ENCODE data around the gene ST3GAL3. TPM values are rescaled to one million over a fixed set of nuclear protein-coding genes. Genes with fewer than 3 reads are reported as not detected.

ST3GAL3 gene
- total RNA-seq, 2 donors from 2014 or later: 26.3 to 36.0 TPM

- DNase-seq (ENCODE audit: low spot score): no peak
- Histone ChIP-seq H3K36me3 (peaks cover 49% of the 10 kb centered on the region), H3K27me3 (replicated peaks; ENCODE audit: insufficient read depth) (no peaks in the 10 kb centered on the region), H3K4me3 (no peak overlapping the region), H3K27ac (no peak overlapping the region), H3K9me3 (no peaks in the 10 kb centered on the region), H3K4me1 (ENCODE audit: control insufficient read depth in 1 of 2, low read depth in 2 of 2) (no peaks in the 10 kb centered on the region)
- no peak for TF ChIP-seq CTCF (IDR thresholded peaks at IDR 0.05)
- ATAC-seq (ENCODE audit: insufficient number of reproducible peaks, low FRiP score, low read depth): no peak
Measured at GRCh38 chr1:43673261-43673660, 34.1 kb upstream of the ST3GAL3 start.

GRCh38 chr1:43678940-43679339 is 28.4 kb upstream of the ST3GAL3 start:
- H3K36me3 ChIP-seq: peaks cover 32% of the 10 kb centered on the region
- no peak overlapping the region for H3K4me3 ChIP-seq
- no peak for ATAC-seq (ENCODE audit: insufficient number of reproducible peaks, low FRiP score, low read depth)
- no peaks in the 10 kb centered on the region for H3K4me1 ChIP-seq (ENCODE audit: control insufficient read depth in 1 of 2, low read depth in 2 of 2)
- no peak for TF ChIP-seq CTCF (IDR thresholded peaks at IDR 0.05)
- no peaks in the 10 kb centered on the region for H3K9me3 ChIP-seq
- H3K27ac ChIP-seq: no peak overlapping the region
- no peaks in the 10 kb centered on the region for H3K27me3 ChIP-seq (replicated peaks; ENCODE audit: insufficient read depth)
- no peak for DNase-seq (ENCODE audit: low spot score)

GRCh38 chr1:43683560-43683959 is 23.8 kb upstream of the ST3GAL3 start:
- DNase-seq (ENCODE audit: low spot score): no peak
- no peaks in the 10 kb centered on the region for H3K27me3 ChIP-seq (replicated peaks; ENCODE audit: insufficient read depth)
- H3K4me3 ChIP-seq: no peak overlapping the region
- ATAC-seq (ENCODE audit: insufficient number of reproducible peaks, low FRiP score, low read depth): no peak
- H3K4me1 ChIP-seq (ENCODE audit: control insufficient read depth in 1 of 2, low read depth in 2 of 2): peaks cover 0 to 6% of the 10 kb centered on the region in 2 donors
- peaks cover 52% of the 10 kb centered on the region for H3K36me3 ChIP-seq
- H3K27ac ChIP-seq: no peak overlapping the region
- TF ChIP-seq CTCF (IDR thresholded peaks at IDR 0.05): no peak
- H3K9me3 ChIP-seq: no peaks in the 10 kb centered on the region

- Histone ChIP-seq H3K4me3 (no peak overlapping the region), H3K36me3 (peaks cover 71% of the 10 kb centered on the region), H3K27me3 (replicated peaks; ENCODE audit: insufficient read depth) (no peaks in the 10 kb centered on the region), H3K27ac (no peak overlapping the region), H3K4me1 (ENCODE audit: control insufficient read depth in 1 of 2, low read depth in 2 of 2) (peaks cover 0 to 6% of the 10 kb centered on the region in 2 donors), H3K9me3 (no peaks in the 10 kb centered on the region)
- no peak for ATAC-seq (ENCODE audit: insufficient number of reproducible peaks, low FRiP score, low read depth)
- DNase-seq (ENCODE audit: low spot score): no peak
- no peak for TF ChIP-seq CTCF (IDR thresholded peaks at IDR 0.05)
Measured at GRCh38 chr1:43686801-43687200, 20.5 kb upstream of the ST3GAL3 start.

- Histone ChIP-seq H3K36me3 (peaks cover 78% of the 10 kb centered on the region), H3K4me1 (ENCODE audit: control insufficient read depth in 1 of 2, low read depth in 2 of 2) (peaks cover 0 to 6% of the 10 kb centered on the region in 2 donors), H3K27ac (no peak overlapping the region), H3K9me3 (no peaks in the 10 kb centered on the region), H3K27me3 (replicated peaks; ENCODE audit: insufficient read depth) (no peaks in the 10 kb centered on the region), H3K4me3 (no peak overlapping the region)
- no peak for ATAC-seq (ENCODE audit: insufficient number of reproducible peaks, low FRiP score, low read depth)
- TF ChIP-seq CTCF (IDR thresholded peaks at IDR 0.05): no peak
- DNase-seq (ENCODE audit: low spot score): no peak
Measured at GRCh38 chr1:43687301-43688108, 19.8 kb upstream of the ST3GAL3 start.

Data from thoracic aorta (tissue), 2 donors.